ENCODE measurements around the gene GPR26. TPM values are rescaled to one million over a fixed set of nuclear protein-coding genes. Genes with fewer than 3 reads are reported as not detected.

The GPR26 gene
- total RNA-seq, 3 donors from 2014 or later = not detected

GRCh38 chr10:123633636-123634035, 32.5 kb upstream of the GPR26 start:
- no peak for TF ChIP-seq POLR2AphosphoS5 (IDR thresholded peaks at IDR 0.05)
- TF ChIP-seq POLR2A (IDR thresholded peaks at IDR 0.05) = no peak
- H3K27ac ChIP-seq = no peak overlapping the region
- H3K4me1 ChIP-seq = no peaks in the 10 kb centered on the region
- peaks cover 4% of the 10 kb centered on the region for H3K36me3 ChIP-seq
- intact Hi-C loops (cut with DNase I; ENCODE audit: low total_unique reads) = no loop called here
- peaks cover 0 to 7% of the 10 kb centered on the region in 2 donors for H3K27me3 ChIP-seq
- H3K4me3 ChIP-seq = no peak overlapping the region
- DNase-seq (ENCODE audit: low spot score in 2 of 2) = no peak
- no peaks in the 10 kb centered on the region for H3K9me3 ChIP-seq

GRCh38 chr10:123634221-123634620, 31.9 kb upstream of the GPR26 start:
- TF ChIP-seq POLR2AphosphoS5 (IDR thresholded peaks at IDR 0.05) (no peak), CTCF (IDR thresholded peaks at IDR 0.05) (no peak)
- no peak overlapping the region for H3K27ac ChIP-seq
- peaks cover 0 to 7% of the 10 kb centered on the region in 2 donors for H3K27me3 ChIP-seq
- DNase-seq (ENCODE audit: low spot score in 2 of 2) = no peak
- H3K36me3 ChIP-seq = peaks cover 4% of the 10 kb centered on the region
- intact Hi-C loops (cut with DNase I; ENCODE audit: low total_unique reads) = no loop called here
- no peak overlapping the region for H3K4me3 ChIP-seq
- H3K9me3 ChIP-seq = no peaks in the 10 kb centered on the region
- no peaks in the 10 kb centered on the region for H3K4me1 ChIP-seq

DNA sequence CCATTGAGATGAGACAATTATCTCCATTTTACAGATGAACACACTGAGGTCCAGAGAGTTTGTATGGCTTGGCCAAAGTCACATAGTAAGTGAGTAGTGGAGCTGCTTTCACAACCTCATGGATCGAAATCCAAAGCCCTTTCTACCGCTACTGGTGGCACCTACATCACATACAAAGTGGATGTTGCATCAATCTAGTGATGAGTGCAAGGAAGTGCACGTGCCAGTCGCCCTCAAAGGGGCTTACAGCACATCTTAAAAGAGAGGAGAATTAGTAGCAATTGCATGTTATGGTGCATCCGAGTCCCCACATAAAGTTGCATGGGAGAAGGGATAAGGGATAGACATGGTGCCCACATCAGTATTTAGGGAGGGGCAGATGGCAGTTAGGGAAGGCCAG, 31.0 kb upstream of the GPR26 start:
- no peaks in the 10 kb centered on the region for H3K9me3 ChIP-seq

DNA sequence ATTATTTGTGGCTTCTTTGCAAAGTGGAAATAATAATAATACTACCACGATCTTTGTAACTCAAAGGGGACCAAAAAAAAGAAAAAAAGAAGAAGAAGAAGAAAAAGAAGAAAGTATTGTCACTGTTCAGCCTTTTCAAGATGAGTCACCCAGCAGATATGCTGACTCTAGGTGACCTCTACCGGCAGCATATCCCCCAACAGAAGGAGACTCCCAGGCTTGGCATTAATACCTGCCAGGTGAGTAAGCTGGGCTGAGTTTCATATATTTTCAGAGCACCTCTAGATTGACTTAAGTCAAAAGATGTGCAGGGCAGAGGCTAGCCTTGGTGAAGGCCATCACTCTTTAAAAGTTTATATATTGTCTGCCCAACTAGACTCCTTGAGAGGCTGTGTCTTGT, 30.4 kb upstream of the GPR26 start:
- TF ChIP-seq CTCF (IDR thresholded peaks at IDR 0.05) (no peak), POLR2A (IDR thresholded peaks at IDR 0.05) (no peak), POLR2AphosphoS5 (IDR thresholded peaks at IDR 0.05) (no peak)
- DNase-seq (ENCODE audit: low spot score in 2 of 2) = no peak
- intact Hi-C loops (cut with DNase I; ENCODE audit: low total_unique reads) = loop anchor here (5.0 kb wide), 1 partner anchor 718 kb away; no protein-coding TSS in a partner anchor
- peaks cover 2% of the 10 kb centered on the region for H3K36me3 ChIP-seq
- H3K27ac ChIP-seq = no peak overlapping the region
- peaks cover 0 to 7% of the 10 kb centered on the region in 2 donors for H3K27me3 ChIP-seq
- H3K4me3 ChIP-seq = no peak overlapping the region
- H3K4me1 ChIP-seq = no peaks in the 10 kb centered on the region
- no peaks in the 10 kb centered on the region for H3K9me3 ChIP-seq

More for the DNA sequence above, 31.0 kb upstream of the GPR26 start:
- Histone ChIP-seq H3K4me1 (no peaks in the 10 kb centered on the region), H3K4me3 (no peak overlapping the region), H3K27me3 (peaks cover 0 to 7% of the 10 kb centered on the region in 2 donors), H3K27ac (no peak overlapping the region), H3K36me3 (peaks cover 4% of the 10 kb centered on the region)
- intact Hi-C loops (cut with DNase I; ENCODE audit: low total_unique reads) = loop anchor here (5.0 kb wide), 1 partner anchor 718 kb away; no protein-coding TSS in a partner anchor
- no peak for DNase-seq (ENCODE audit: low spot score in 2 of 2)
- TF ChIP-seq POLR2AphosphoS5 (IDR thresholded peaks at IDR 0.05) (no peak), POLR2A (IDR thresholded peaks at IDR 0.05) (no peak), CTCF (IDR thresholded peaks at IDR 0.05) (no peak)

- intact Hi-C loops (cut with DNase I; ENCODE audit: low total_unique reads) = loop anchor here (5.0 kb wide), 1 partner anchor 719 kb away; no protein-coding TSS in a partner anchor
- no peaks in the 10 kb centered on the region for H3K9me3 ChIP-seq
- no peak overlapping the region for H3K27ac ChIP-seq
- H3K36me3 ChIP-seq = no peaks in the 10 kb centered on the region
- H3K4me1 ChIP-seq = no peaks in the 10 kb centered on the region
- no peak for TF ChIP-seq POLR2AphosphoS5 (IDR thresholded peaks at IDR 0.05)
- TF ChIP-seq POLR2A (IDR thresholded peaks at IDR 0.05) = no peak
- TF ChIP-seq CTCF (IDR thresholded peaks at IDR 0.05) = no peak
- H3K27me3 ChIP-seq = peaks cover 0 to 7% of the 10 kb centered on the region in 2 donors
- no peak for DNase-seq (ENCODE audit: low spot score in 2 of 2)
- no peak overlapping the region for H3K4me3 ChIP-seq
Measured at GRCh38 chr10:123636598-123637325, 29.4 kb upstream of the GPR26 start.
